ENCODE measurements around the gene CHAF1A. TPM values are rescaled to one million over a fixed set of nuclear protein-coding genes. Genes with fewer than 3 reads are reported as not detected.

The CHAF1A gene
- total and polyA plus RNA-seq, 2 experiments from 2014 or later, result 113 to 125 TPM

GRCh38 chr19:4359627-4360000, 42.8 kb upstream of the CHAF1A start:
- no peak overlapping the region for H3K4me3 ChIP-seq
- no peak overlapping the region for H3K27ac ChIP-seq (ENCODE audit: low read depth)
- peaks cover 20% of the 10 kb centered on the region for H3K36me3 Mint-ChIP-seq (ENCODE audit: low read depth)
- H3K4me1 Mint-ChIP-seq, result peaks cover 7% of the 10 kb centered on the region; the same call in 1 of the 3 replicates
- no peaks in the 10 kb centered on the region for H3K9me2 ChIP-seq (ENCODE audit: insufficient read depth)
- no peaks in the 10 kb centered on the region for H3K9me3 Mint-ChIP-seq
- peaks cover 26% of the 10 kb centered on the region for H3F3A ChIP-seq (replicated peaks; ENCODE audit: low read depth)
- no peak for TF ChIP-seq STAT1 (IDR thresholded peaks at IDR 0.05; ENCODE audit: unreplicated experiment)
- no peak for TF ChIP-seq CREB1 (CRISPR knock-in tag; IDR thresholded peaks at IDR 0.05; ENCODE audit: low read depth)
- TF ChIP-seq, protein P1, sequence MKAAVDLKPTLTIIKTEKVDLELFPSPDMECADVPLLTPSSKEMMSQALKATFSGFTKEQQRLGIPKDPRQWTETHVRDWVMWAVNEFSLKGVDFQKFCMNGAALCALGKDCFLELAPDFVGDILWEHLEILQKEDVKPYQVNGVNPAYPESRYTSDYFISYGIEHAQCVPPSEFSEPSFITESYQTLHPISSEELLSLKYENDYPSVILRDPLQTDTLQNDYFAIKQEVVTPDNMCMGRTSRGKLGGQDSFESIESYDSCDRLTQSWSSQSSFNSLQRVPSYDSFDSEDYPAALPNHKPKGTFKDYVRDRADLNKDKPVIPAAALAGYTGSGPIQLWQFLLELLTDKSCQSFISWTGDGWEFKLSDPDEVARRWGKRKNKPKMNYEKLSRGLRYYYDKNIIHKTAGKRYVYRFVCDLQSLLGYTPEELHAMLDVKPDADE (IDR thresholded peaks at IDR 0.05), result no peak
- no peak for TF ChIP-seq ZNF114 (CRISPR knock-in tag; IDR thresholded peaks at IDR 0.05)
- TF ChIP-seq, protein P2, sequence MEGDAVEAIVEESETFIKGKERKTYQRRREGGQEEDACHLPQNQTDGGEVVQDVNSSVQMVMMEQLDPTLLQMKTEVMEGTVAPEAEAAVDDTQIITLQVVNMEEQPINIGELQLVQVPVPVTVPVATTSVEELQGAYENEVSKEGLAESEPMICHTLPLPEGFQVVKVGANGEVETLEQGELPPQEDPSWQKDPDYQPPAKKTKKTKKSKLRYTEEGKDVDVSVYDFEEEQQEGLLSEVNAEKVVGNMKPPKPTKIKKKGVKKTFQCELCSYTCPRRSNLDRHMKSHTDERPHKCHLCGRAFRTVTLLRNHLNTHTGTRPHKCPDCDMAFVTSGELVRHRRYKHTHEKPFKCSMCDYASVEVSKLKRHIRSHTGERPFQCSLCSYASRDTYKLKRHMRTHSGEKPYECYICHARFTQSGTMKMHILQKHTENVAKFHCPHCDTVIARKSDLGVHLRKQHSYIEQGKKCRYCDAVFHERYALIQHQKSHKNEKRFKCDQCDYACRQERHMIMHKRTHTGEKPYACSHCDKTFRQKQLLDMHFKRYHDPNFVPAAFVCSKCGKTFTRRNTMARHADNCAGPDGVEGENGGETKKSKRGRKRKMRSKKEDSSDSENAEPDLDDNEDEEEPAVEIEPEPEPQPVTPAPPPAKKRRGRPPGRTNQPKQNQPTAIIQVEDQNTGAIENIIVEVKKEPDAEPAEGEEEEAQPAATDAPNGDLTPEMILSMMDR (conservative IDR thresholded peaks at IDR 0.05; ENCODE audit: low read depth in 2 of 2), result no peak
- TF ChIP-seq EZH2phosphoT487 (IDR thresholded peaks at IDR 0.05; ENCODE audit: unreplicated experiment), result no peak
- TF ChIP-seq EZH2 (IDR thresholded peaks at IDR 0.05; ENCODE audit: low read depth, unreplicated experiment), result no peak
- no peak for TF ChIP-seq NANOG (IDR thresholded peaks at IDR 0.05; ENCODE audit: borderline replicate concordance)
- TF ChIP-seq REST (IDR thresholded peaks at IDR 0.05; ENCODE audit: unreplicated experiment), result no peak
- no peak for TF ChIP-seq ZNF331 (CRISPR knock-in tag; IDR thresholded peaks at IDR 0.05; ENCODE audit: low read depth)
- TF ChIP-seq ZNF462 (CRISPR knock-in tag; IDR thresholded peaks at IDR 0.05), result no peak
- no peak for TF ChIP-seq POLR2AphosphoS5 (IDR thresholded peaks at IDR 0.05; ENCODE audit: low read depth)
- TF ChIP-seq JUNB (IDR thresholded peaks at IDR 0.05; ENCODE audit: unreplicated experiment), result no peak
- H3K4me2 ChIP-seq, result no peak overlapping the region
- H3K4me3 Mint-ChIP-seq, result no peak overlapping the region
- H3K27me3 ChIP-seq (ENCODE audit: insufficient read depth), result no peaks in the 10 kb centered on the region
- H3K27me3 Mint-ChIP-seq (ENCODE audit: insufficient read depth, low read depth, poor library complexity), result peaks cover 20% of the 10 kb centered on the region
- no peaks in the 10 kb centered on the region; the same call in 1 of the 2 replicates for H3K4me1 ChIP-seq (ENCODE audit: insufficient read depth)
- no peaks in the 10 kb centered on the region for H3K79me2 ChIP-seq (replicated peaks; ENCODE audit: insufficient read depth)
- ATAC-seq (no peak), DNase-seq (ENCODE audit: low spot score) (no peak)
- H2AFZ ChIP-seq, result no peak overlapping the region
- no peaks in the 10 kb centered on the region for H3K36me3 ChIP-seq (ENCODE audit: insufficient read depth)
- no peaks in the 10 kb centered on the region; the same call in 1 of the 2 replicates for H4K20me1 ChIP-seq (replicated peaks; ENCODE audit: insufficient read depth)
- no peak overlapping the region for H3K27ac Mint-ChIP-seq

Measured in GM23338 (cell line).